GM15510 (cell line): ENCODE results near the gene DNLZ.

Source experiments
- POLR2A ChIP-seq: IDR thresholded peaks from 3 replicates; pipeline ENCODE4 v1.6.1; 2011; ENCODE audit warnings: borderline replicate concordance; ENCODE audit not compliant: insufficient read length; ENCODE audit errors: extremely low read depth

Gene DNLZ

DNA sequence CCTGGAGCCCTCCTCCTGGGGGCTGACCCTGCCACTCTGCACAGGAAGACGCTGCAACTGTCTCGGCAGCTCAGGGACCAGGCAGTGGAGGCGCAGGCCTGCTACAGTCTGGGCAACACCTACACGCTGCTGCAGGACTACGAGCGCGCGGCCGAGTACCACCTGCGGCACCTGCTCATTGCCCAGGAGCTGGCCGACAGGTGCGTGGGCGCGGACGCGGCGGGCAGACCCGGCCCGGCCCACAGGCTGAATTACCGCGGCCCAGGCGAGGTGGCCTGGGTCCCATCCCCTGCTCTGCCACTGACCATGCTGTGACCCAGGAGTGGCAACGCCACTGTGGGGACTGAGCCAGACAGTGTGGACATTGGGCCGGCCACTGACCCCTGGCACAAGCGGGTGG lies 25.0 kb downstream of the DNLZ start:
- TF ChIP-seq POLR2A = no peak

DNA sequence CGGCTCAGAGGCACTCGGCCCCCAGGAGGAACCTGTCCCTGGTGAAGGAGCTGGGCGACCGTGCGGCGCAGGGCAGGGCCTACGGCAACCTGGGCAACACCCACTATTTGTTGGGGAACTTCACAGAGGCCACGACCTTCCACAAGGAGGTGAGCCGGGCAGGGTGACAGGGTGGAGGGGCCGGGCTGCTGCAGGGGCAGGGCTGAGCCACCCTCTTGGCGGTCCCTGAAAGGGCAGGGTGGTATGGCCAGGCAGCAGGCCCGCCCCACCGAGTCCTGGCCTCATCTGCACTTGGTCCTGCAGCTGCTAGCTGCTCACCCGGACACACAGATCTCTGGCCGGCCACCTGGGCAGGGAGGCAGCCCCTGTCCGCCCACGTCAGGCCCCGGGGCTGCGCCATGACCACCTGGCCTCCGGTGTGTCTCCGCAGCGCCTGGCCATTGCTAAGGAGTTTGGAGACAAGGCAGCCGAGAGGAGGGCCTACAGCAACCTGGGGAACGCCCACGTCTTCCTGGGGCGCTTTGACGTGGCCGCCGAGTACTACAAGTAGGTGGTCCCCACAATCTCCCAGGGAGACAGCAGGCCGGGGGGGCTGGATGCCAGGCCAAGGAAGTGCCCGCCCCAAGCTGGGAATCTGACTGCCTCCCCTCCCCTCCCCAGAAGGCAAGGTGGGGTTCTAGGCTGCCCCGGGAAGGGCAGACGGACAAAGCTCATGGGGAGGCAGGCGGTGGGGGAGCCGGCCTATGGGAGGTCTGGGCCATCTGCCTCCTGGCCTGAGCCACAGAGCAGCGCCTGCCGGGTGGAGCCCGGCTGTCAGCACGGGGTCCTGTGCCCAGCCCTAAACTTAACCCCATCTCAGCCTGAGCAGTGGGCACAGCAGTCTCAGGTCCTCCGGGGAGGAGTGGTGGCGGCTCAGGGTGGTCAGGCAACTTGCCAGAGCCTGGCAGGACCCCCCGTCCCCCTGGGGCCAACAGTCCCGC lies 25.8 kb downstream of the DNLZ start:
- no peak for TF ChIP-seq POLR2A

DNA sequence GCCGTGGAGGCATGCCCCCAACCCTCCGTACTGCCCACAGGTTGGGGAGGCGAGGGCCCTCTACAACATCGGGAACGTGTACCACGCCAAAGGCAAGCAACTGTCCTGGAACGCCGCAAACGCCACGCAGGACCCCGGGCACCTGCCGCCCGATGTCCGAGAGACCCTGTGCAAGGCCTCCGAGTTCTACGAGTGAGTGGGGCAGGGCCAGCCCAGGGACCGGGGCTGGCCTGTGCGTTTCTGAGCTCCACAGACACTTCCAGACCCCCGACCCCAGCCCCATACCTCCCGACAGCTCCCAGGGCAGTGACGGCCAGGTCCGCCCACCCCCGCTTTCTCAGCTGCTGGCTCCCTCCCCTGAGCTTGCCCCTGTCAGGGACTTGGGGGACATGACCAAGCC lies 26.7 kb downstream of the DNLZ start:
- TF ChIP-seq POLR2A = no peak

DNA sequence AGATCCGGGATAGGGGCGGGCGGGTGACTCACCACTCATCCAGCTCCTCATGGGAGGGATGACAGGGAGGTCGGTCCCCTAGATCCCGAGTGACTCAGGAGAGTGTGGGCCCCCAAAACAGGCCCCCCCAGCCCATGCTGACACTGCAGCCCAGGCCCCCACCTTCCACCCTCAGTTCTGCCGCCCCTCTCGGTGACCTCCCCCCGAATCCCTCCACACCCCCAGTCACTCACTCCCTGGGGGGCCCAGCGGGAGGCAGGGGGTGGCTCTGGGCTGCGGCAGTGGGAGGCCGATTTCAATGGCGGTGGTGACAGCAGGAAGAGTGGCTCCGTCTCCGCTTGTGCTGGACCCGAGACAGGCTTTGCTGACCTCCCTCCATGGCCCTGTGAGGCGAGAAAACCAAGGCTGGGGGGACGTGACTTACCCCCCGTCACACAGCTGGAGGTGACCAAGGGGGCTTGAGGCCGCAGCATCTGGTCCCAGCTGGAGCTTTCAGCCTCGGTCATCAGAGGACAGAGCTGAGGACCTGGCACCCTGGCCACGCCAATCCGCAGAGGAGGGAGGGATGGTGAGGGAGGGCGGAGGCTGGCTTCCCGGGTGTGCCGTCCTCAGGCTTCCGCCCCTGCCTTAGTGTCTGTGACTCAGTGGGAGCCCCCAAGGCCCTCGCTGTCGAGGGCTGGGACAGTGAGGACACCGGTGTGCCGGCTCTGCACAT lies 27.2 kb downstream of the DNLZ start:
- TF ChIP-seq POLR2A = no peak

DNA sequence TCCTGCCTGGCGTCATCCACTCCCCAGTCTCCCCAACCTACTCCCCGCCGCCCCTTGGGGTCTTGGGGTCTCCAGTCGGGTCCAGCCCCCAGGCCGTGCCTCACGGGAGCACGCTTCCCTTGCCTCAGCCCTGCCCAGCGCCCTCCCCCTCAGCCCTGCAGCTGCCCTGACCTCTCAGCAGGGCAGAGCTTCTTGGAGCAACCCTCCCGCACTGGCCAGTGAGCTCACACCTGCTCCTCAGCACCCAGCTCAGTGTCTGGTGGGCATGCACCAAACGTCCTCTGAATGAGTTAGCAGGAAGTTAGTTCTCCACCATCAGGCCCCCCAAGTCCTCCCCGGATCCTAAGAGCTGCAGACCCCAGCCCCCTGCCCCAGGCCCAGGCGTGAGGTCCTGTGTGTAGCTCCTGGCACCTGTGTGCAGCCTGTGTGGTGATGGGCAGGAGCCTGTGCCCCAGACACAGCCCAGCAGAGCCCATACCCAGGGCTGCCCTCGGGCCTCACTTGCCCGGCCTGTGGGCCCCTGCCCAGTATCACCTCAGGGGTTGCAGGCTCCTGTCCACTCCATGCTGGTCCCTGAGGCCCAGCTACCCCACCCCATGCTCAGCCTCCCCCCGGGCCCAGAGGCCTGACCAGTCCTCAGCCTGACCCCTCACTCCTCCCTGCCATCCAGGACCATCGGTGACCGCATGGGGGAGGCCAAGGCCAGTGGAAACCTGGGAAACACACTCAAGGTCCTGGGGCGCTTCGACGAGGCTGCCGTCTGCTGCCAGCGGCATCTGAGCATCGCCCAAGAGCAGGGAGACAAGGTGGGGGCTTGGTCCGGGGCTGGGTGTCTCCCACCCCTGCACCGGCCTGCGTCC lies 28.0 kb downstream of the DNLZ start:
- no peak for TF ChIP-seq POLR2A

DNA sequence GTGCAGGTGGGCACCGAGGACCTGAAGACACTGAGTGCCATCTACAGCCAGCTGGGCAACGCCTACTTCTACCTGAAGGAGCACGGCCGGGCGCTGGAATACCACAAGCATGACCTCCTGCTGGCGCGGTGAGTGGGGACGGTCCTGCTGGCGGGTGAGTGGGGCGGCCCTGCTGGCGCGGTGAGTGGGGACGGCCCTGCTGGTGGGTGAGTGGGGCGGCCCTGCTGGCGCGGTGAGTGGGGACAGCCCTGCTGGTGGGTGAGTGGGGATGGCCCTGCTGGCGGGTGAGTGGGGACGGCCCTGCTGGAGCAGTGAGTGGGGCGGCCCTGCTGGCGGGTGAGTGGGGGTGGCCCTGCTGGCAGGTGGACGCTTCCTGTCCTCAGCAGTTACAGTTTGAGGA lies 29.0 kb downstream of the DNLZ start:
- TF ChIP-seq POLR2A = no peak

DNA sequence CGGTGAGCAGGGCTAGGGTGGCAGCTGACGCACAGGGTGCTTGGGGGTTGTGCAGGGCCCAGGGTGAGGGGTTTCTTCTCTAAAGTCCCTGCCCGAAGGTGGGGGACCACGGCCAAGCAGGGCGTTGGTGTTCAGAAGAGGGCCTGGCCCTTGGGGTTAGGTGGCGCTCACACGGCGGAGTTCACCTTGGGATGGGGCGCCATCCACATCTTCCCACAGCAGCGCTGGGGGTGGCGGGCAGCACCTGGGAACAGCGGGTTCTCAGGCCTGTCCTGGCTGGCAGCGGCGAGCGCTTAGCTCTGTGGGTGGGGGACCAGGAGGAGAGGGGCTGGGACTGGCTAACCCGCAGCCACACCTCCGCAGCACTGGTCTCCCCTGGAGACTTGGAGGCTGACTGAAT lies 30.1 kb downstream of the DNLZ start:
- no peak for TF ChIP-seq POLR2A

DNA sequence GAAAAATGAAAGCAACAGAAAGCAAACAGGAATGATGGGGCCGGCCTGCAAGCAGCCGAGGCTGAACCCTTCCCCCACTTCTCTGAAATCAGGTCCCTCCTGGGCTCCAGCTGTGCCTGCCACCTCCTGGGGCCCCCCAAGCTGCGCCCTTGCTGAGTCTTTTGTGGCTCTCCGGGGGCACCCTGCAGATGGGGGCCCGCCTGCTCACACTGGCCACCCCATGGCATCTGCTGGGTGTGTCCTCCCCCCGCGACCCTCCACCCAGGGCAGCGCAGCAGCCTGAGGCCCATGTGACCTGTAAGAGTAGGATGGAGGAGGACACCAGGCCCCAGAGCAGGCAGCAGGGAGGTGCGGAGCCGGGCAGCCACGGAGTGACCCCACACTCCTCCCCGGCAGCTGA lies 30.5 kb downstream of the DNLZ start:
- no peak for TF ChIP-seq POLR2A

DNA sequence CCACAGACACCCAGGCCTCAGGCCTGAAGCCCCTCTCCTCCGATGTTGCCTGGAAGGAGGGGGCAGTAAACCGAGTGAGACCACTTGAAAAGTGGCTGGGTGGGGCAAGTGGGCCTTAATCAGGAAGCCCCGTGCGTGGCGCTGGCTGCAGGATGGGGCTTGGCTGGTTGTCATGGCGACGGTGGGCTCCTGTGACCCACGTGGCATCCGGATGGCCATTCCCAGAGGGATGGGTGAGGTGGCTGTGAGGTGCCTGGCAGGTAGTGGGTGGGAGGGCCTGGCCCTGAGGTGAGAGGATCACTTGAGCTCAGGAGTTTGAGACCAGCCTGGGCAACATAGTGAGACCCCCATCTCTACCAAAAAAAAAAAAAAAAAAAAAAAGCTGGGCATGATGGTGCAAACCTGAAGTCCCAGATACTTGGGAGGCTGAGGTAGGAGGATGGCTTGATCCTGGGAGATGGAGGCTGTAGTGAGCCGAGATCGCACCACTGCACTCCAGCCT lies 31.0 kb downstream of the DNLZ start:
- TF ChIP-seq POLR2A = no peak

DNA sequence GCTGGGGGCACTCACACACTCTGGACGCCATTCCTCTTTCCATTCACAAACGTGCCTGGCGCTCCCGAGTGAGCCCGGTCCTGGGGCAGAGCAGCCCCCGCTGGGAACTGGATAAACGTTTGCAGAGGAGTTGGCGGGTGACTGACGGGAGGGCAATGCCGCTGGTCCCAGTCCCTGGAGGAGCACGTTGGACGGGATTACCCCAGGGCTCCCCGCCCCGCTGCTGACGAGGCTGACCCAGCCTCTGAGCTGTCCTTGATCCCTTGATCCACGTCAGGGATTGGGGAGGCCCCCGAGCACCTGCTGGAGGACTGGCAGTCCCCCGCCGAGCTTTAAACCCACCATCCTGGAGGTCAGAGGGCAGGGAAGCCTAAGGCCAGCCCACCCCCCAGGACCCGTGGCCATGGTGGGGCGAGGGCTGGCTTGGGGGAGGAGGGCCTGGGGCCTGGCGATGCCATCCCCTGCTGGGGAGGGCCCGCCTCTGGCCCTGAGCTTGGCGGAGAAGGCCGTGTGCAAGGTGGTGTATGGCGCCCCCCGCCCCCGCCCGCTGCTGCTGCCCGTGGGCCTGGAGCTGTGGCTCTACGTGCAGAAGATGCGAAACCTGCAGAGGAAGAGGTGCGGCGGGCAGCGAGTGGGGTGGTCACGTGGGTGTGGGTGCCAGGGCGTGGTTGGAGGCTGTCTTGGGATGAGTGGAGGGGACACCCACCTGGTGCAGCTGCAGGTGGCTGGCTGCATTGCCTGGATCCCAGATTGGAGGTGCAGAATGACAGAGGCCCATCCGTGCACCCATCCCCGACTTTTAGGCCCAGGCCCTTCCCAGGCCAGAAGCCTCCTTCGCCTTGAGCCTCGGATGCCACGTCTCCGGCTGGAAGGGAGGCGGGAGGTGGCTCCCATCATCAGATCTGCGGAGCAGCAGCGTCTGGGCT lies 31.7 kb downstream of the DNLZ start:
- TF ChIP-seq POLR2A = no peak

DNA sequence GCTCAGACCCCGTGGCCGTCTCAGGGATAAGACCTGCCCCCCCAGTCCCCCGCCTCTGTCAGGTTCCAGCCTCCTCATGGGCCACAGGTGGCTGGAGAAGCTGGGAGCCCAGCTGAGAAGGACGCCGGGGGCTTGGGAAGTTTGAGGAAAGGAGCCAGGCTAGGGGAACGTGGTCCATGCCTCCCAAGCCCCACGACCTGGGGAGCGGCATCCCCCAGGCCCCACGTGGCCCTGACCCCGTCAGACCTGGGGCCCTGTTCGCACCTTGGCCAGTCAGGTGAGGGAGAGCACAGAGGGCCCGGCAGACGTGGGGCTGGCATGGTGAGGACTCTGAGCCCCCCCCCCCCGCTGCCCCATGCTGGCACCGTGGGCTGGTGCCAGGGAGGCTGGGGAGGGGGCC lies 32.5 kb downstream of the DNLZ start:
- no peak for TF ChIP-seq POLR2A

DNA sequence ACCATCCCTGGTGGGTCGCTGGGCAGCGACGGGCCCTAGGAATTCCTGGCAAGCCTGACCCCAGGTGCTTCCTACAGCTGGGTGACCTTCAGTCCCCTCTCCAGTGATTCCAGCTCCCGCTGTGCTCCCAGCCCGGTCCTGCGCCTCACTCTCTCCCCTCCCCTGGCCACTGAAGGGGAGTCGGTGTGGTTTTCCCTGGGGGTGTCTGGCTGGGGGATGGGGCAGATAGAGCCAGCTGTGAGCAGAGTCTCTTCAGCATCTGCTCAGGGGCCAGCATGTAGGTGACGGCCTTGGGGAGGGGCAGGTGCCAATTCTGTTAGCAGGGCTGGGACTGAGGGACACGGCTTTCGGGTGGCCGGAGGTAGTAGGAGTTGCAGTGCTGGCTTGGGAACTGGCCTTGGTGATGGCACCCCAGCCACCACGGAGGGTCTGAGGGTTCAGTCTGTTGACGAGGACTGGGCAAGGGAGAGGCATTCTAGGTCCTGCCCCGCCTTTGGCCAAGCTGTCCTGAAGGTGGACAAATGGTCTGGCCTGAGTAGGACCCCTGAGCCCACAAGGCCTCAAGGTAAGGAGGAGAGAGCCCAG lies 33.0 kb downstream of the DNLZ start:
- no peak for TF ChIP-seq POLR2A

DNA sequence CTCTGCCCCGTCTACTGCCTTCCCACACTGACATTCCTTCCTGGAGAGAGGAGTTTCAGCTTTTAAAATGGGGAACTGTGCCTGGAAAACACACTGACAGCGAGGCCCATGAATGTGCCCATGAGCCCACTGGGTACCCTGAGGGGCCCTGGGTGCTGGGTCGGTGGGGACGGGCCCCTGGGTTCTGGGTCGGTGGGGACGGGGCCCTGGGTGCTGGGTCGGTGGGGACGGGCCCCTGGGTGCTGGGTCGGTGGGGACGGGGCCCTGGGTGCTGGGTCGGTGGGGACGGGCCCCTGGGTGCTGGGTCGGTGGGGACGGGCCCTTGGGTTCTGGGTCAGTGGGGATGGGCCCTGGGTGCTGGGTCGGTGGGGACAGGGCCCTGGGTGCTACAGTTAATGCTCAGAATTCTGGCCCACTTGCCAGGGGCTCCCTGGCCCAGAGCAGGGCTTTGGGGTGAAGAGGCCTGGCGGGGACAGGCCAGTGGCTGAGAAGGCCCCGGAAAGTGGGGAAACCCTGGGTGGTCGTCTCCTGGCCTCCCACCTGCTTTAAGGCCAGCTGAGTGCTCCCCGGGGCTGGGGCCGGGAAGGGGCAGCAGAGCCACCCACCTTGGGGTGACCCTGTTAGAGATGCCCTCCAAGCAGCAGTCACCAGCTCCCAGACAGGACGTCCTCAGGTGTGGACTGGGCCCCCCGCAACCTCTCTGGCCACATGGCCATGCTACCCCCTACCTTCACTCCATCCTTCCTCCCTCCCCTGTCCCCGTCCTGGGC lies 33.7 kb downstream of the DNLZ start:
- TF ChIP-seq POLR2A = no peak
